ENCODE results near the gene GARNL3.

GARNL3 gene

DNA sequence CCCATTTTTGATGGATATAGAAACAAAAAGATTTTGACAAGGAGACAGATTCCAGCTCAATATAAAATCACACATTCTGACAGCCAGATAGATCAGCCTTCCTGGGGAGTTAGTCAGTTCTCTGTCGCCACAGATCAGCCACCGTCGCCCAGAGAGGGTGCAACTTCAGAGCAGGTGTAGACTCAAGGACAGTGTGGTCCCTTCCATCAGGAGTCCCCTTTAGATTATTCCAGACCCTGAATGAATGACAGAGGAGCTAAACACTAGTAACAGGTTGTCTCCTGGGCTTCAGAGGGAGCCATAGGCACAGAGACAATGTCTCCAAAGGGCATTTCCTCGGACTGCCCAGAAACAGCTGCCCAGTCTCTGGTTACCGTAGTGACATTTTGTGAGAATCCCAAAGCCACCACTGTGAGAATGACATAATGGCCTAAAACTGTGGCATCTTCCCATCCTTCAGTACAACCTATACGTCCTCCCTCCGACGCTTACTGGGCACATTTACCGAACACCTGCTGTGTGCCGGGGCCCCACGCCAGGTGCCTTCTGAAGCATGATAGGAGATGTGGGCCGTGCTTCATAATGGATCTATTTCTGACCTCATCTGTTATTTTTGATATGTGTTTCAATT lies 85.0 kb downstream of the GARNL3 start:
- DNase-seq (no peak), ATAC-seq (no peak)

- DNase-seq (no peak), ATAC-seq (no peak)
Measured at GRCh38 chr9:127351182-127352166, 86.9 kb downstream of the GARNL3 start.

- no peak for ATAC-seq
- no peak for DNase-seq
Measured at GRCh38 chr9:127353882-127354281, 89.3 kb downstream of the GARNL3 start.

- DNase-seq (no peak), ATAC-seq (no peak)
Measured at GRCh38 chr9:127356906-127357305, 92.3 kb downstream of the GARNL3 start.

DNA sequence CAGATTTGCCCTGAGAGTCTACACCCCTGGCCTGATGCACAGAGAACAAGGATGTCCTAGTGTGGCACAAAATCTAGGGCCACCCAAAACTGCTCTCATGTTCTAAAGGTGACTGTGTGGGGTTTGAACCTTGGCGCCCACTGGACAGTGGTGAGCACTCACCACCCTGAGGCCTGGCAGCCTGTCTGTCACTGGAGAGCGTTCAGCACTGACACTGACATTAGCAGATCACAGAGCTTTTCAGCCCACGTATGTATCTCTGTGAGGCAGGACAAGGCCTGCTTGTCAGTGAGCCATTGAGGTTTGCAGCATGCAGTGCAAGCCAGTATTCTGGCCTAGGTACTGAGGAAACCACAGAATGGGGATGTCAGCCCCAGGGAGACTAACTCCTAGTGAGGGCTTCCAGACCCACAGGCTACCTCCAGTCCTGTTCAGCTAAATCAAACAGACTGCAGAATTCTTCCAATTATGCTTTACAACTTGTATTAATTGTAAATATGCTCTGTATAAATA lies 93.5 kb downstream of the GARNL3 start:
- no peak for ATAC-seq

DNA sequence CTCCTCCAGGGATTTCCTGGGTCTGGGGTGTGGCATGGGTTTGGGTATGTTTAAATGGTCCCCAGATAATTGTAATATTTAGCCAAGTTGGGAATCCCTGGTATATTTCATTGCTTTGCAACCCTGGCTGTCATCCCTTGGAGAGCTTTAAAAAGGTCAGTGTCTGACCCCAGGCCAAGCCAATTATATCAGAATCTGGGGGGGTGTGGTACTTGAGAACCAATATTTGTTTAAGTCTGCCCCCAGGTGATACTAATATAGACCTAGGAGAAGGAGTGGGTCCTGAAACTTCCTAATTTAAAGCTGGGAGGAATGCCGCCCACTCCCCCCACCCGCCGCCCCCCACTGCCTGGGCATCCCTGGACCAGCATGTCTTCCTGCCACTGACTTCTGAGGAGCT lies 94.2 kb downstream of the GARNL3 start:
- no peak for DNase-seq

More for the DNA sequence above, 93.5 kb downstream of the GARNL3 start:
- DNase-seq, result no peak

DNA sequence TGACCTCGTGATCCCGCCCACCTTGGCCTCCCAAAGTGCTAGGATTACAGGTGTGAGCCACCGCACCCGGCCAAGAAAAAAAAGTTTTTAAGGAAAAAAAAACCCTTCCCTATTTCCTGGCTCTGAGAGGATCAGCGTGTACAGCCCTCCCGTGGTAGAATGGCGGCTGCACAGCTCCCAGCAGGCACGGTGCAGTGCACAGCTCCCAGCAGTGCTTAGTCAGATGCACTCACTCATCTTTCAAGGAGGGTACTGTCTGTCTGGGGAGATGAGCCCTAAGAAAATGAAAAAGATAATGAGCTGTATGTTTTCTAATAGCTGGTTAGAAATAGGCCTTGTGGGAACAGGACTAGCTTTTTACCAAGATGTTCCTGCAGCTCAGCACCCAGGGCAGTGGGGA lies 95.7 kb downstream of the GARNL3 start:
- no peak for DNase-seq

More for the DNA sequence above, 94.2 kb downstream of the GARNL3 start:
- ATAC-seq, result no peak

GRCh38 chr9:127360829-127361228 lies 96.3 kb downstream of the GARNL3 start:
- DNase-seq (no peak), ATAC-seq (no peak)

More for the DNA sequence above, 95.7 kb downstream of the GARNL3 start:
- ATAC-seq, result no peak

DNA sequence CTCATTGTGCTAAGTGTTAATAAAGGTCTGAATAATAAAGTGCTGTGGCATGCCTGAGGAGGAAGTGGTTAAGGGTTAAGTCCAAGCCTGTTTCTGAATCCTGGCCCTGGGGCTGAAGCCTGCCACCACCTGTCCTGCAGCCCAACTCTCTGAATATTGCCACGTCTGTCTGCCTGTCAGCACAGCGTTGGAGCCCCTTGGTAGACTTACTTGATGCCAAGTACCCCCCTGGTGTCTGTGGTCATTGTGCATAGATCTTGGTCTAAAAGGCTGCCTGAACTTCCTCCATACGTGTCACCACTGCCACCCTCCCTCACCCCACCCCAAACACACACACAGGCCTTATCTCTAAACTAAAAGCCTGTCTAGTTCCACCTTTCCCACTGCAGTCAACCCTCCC lies 97.0 kb downstream of the GARNL3 start:
- ATAC-seq (no peak), DNase-seq (no peak)

GRCh38 chr9:127362829-127363228 lies 98.3 kb downstream of the GARNL3 start:
- ATAC-seq, result no peak
- DNase-seq, result no peak

DNA sequence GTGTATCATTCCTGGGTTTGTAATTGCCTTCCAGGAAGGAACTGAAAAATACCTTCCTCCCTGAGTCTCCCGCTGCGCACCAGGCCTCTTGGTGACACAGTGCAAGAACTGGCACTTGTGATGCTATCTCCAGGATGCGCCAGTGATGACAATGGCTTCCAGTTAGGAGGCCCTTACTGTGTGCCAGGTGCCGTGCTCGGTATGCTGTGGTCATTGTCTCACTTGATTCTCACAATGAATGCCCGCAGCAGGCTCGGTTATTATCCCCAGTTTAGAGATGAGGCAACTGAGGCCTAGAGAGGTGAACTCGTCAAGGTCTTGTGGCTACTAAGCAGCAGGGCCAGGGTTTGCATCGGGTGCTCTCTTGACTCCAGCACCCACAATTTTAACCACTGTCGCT lies 100.9 kb downstream of the GARNL3 start:
- no peak for DNase-seq
- no peak for ATAC-seq

GRCh38 chr9:127366594-127366993 lies 102.0 kb downstream of the GARNL3 start:
- no peak for ATAC-seq

GRCh38 chr9:127368852-127369402 lies 104.4 kb downstream of the GARNL3 start:
- DNase-seq (no peak), ATAC-seq (no peak)

More at GRCh38 chr9:127366594-127366993, 102.0 kb downstream of the GARNL3 start:
- no peak for DNase-seq

DNA sequence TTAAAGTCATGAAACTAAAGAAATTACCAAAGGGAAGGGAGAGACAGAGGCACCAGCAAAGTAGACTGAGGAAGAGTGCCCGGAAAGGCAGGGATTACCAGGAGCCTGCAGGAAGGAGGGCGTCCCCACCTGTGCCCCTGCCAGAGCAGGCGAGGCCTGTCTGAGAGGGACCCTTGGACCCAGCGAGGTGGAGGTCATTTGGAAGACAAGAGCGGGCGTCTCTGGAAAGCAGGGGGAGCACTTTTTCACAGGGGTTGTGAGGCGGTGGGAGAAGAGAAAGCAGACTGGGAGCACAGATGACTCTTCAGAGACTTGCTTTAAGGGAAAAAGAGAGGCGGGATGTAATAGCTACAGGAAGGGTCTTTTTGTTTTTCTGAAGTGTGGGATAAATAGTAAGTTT lies 104.9 kb downstream of the GARNL3 start:
- ATAC-seq, result no peak
- no peak for DNase-seq

DNA sequence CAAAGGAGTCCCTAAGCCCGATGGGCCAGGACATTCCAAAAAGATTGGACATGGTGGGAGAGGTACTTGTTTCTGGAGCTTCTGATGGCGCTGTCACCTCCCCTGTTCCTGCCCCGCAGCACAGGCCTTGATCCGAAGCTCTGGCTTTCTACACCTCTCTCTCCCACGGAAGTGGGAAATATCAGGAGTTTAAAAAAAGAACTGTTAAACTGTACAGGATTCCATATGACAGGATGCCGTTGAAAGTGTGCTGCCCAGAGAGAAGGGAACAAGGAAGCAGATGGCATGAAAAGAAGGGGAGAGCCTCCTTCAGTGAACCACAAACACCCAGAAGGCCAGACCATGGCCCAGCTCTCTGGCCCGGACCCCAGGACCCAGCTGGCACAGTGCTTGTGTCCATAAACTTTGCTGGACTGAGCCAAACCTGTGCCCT lies 105.6 kb downstream of the GARNL3 start:
- ATAC-seq, result no peak
- no peak for DNase-seq

DNA sequence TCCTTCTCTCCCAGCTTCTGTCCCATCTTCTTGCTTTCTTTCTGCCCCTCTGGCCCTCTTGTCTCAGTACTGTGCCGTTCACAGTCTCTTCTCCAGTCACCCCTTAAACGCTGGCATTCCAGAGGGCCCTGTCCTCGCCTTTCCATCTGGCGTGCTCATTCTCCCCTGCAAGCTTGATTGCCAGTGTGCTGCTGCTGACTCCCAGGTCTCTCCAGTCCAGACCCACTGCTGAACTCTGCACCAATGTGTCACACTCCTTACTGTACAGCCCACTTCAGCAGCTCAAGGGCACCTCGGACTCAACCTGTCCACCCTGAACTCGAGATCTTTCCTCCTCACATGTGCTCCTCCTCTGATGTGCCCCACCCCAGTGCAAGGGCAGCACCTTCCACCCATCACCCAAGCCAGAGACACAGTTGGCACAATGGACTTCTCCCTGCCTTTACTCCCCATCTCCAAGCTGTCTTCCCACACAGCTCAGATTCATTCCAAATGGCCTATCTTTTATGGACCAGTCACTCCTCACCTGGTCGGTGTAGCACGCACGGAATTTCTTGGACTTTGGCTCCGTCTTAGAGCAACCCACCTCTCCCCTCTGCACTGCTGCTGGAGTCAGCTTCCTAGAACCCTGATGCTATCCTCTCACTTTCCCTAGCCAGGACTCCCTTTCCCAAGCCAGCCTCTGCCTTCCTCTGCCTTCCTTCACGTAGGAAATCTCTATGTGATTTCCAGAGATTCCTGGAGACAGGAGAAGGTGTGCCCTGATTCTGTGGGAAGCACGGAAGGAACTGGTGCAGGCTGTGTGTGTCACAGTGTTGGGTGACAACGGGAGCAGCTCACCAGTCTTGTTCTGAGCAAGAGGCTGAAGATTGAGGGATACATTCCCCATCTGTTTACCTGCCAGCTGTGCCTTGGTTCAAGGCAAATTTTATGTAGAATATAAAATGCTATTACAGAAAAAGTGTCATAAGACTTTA lies 106.4 kb downstream of the GARNL3 start:
- no peak for DNase-seq

DNA sequence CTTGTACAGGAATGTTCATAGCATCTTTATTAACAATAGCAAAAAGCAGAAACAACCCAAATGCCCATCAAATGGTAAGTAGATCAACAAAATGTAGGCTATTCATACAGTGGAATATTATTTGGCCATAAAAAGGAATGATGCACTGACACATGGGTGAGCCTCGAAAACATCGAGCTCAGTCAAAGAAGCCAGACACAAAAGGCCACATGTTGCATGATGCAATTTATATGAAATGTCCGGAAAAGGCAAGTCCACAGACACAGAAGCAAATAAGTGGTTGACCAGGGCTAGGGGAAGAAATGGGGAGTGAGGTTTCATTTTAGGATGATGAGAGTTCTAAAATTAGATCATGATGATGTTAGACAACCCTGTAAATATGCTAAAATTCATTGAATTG lies 115.9 kb downstream of the GARNL3 start:
- no peak for DNase-seq
- no peak for ATAC-seq

More for the DNA sequence above, 106.4 kb downstream of the GARNL3 start:
- ATAC-seq, result no peak

- no peak for ATAC-seq
- DNase-seq, result no peak
Measured at GRCh38 chr9:127382541-127382940, 118.0 kb downstream of the GARNL3 start.

- DNase-seq (no peak), ATAC-seq (no peak)
Measured at GRCh38 chr9:127384016-127384730, 119.6 kb downstream of the GARNL3 start.

- no peak for DNase-seq
Measured at GRCh38 chr9:127384901-127385300, 120.3 kb downstream of the GARNL3 start.

DNA sequence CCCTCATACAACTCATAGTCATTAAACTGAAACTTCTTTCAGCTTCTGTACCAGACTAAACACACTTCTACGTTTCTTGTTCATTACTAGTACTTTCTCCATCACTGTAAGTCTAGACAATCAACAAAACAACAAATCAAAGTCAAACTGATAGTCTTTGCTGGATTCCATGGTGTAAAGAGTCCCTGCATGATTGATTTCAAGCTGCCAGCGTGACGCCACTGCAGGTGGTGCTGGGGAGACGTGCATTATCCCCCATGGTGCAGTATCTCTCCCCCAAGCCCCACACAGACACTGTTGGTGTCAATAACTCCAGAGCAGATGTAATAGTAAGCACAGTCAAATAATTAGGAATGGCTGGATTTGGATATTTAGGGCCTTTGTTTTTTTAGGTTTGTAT lies 121.7 kb downstream of the GARNL3 start:
- no peak for ATAC-seq
- DNase-seq, result no peak

More at GRCh38 chr9:127384901-127385300, 120.3 kb downstream of the GARNL3 start:
- no peak for ATAC-seq
